ENCODE results near the gene ANO1. TPM values are rescaled to one million over a fixed set of nuclear protein-coding genes. Genes with fewer than 3 reads are reported as not detected.

Gene ANO1
- total RNA-seq, 3 donors from 2014 or later (not counting 1 experiment from before 2014, with no cell fraction given), result not detected

- Histone ChIP-seq H3K4me1 (ENCODE audit: control insufficient read depth, insufficient read depth, low read length) (no peaks in the 10 kb centered on the region), H3K36me3 (ENCODE audit: control insufficient read depth, insufficient read depth, low read length) (no peaks in the 10 kb centered on the region), H3K9me3 (ENCODE audit: control insufficient read depth, insufficient read depth, low read length) (no peaks in the 10 kb centered on the region), H3K27me3 (ENCODE audit: control insufficient read depth, insufficient read depth, low read length) (no peaks in the 10 kb centered on the region), H3K27ac (ENCODE audit: low read length) (no peak overlapping the region), H3K4me3 (ENCODE audit: low read length) (no peak overlapping the region)
- no peak for TF ChIP-seq CTCF (IDR thresholded peaks at IDR 0.05)
- Mint-ChIP-seq H3K9me3 (no peaks in the 10 kb centered on the region), H3K4me3 (no peak overlapping the region), H3K36me3 (no peaks in the 10 kb centered on the region), H3K27me3 (ENCODE audit: low read depth in 2 of 2) (no peaks in the 10 kb centered on the region), H3K27ac (no peak overlapping the region), H3K4me1 (no peaks in the 10 kb centered on the region)
- intact Hi-C loops (cut with micrococcal nuclease), result no loop called here
- 86% methylated on average over 1 of the region's 1 CpG for WGBS (ENCODE audit: insufficient coverage)
- ATAC-seq (no peak), DNase-seq (no peak)
Measured at GRCh38 chr11:70183032-70183431, 104.9 kb downstream of the ANO1 start.

GRCh38 chr11:70183483-70184176, 105.5 kb downstream of the ANO1 start:
- H3K36me3 Mint-ChIP-seq, result no peaks in the 10 kb centered on the region
- WGBS (ENCODE audit: insufficient coverage), result 70% methylated on average over 11 of the region's 11 CpGs
- H3K4me1 Mint-ChIP-seq, result no peaks in the 10 kb centered on the region
- H3K9me3 Mint-ChIP-seq, result no peaks in the 10 kb centered on the region
- Histone ChIP-seq H3K9me3 (ENCODE audit: control insufficient read depth, insufficient read depth, low read length) (no peaks in the 10 kb centered on the region), H3K4me3 (ENCODE audit: low read length) (no peak overlapping the region), H3K4me1 (ENCODE audit: control insufficient read depth, insufficient read depth, low read length) (no peaks in the 10 kb centered on the region), H3K36me3 (ENCODE audit: control insufficient read depth, insufficient read depth, low read length) (no peaks in the 10 kb centered on the region), H3K27me3 (ENCODE audit: control insufficient read depth, insufficient read depth, low read length) (no peaks in the 10 kb centered on the region), H3K27ac (ENCODE audit: low read length) (no peak overlapping the region)
- no peaks in the 10 kb centered on the region for H3K27me3 Mint-ChIP-seq (ENCODE audit: low read depth in 2 of 2)
- DNase-seq, result no peak
- ATAC-seq, result no peak
- intact Hi-C loops (cut with micrococcal nuclease), result no loop called here
- H3K27ac Mint-ChIP-seq, result no peak overlapping the region
- no peak for TF ChIP-seq CTCF (IDR thresholded peaks at IDR 0.05)
- no peak overlapping the region for H3K4me3 Mint-ChIP-seq

GRCh38 chr11:70184396-70184795, 106.3 kb downstream of the ANO1 start:
- Histone ChIP-seq H3K27ac (ENCODE audit: low read length) (no peak overlapping the region), H3K4me1 (ENCODE audit: control insufficient read depth, insufficient read depth, low read length) (no peaks in the 10 kb centered on the region), H3K27me3 (ENCODE audit: control insufficient read depth, insufficient read depth, low read length) (no peaks in the 10 kb centered on the region), H3K36me3 (ENCODE audit: control insufficient read depth, insufficient read depth, low read length) (no peaks in the 10 kb centered on the region), H3K9me3 (ENCODE audit: control insufficient read depth, insufficient read depth, low read length) (no peaks in the 10 kb centered on the region), H3K4me3 (ENCODE audit: low read length) (no peak overlapping the region)
- ATAC-seq (no peak), DNase-seq (no peak)
- intact Hi-C loops (cut with micrococcal nuclease), result no loop called here
- H3K4me1 Mint-ChIP-seq, result no peaks in the 10 kb centered on the region
- 82% methylated on average over 9 of the region's 9 CpGs for WGBS (ENCODE audit: insufficient coverage)
- no peak for TF ChIP-seq CTCF (IDR thresholded peaks at IDR 0.05)
- H3K27ac Mint-ChIP-seq, result no peak overlapping the region
- H3K4me3 Mint-ChIP-seq, result no peak overlapping the region
- no peaks in the 10 kb centered on the region for H3K9me3 Mint-ChIP-seq
- H3K27me3 Mint-ChIP-seq (ENCODE audit: low read depth in 2 of 2), result no peaks in the 10 kb centered on the region
- no peaks in the 10 kb centered on the region for H3K36me3 Mint-ChIP-seq
